HG03520 (cell line): ENCODE results near the gene RGS17.
"Not testable (repeated sequence)": the region's sequence is repeated elsewhere in the genome, so short reads cannot be mapped to it uniquely, and the experiment has no call there.

Experiments
- ATAC-seq: cut with Tn5 transposase; IDR thresholded peaks from one replicate; pipeline ENCODE4 v1.9.1; 2021; ENCODE audit warnings: mild to moderate bottlenecking, moderate library complexity; ENCODE audit not compliant: unreplicated experiment

RGS17 gene, protein sequence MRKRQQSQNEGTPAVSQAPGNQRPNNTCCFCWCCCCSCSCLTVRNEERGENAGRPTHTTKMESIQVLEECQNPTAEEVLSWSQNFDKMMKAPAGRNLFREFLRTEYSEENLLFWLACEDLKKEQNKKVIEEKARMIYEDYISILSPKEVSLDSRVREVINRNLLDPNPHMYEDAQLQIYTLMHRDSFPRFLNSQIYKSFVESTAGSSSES

DNA sequence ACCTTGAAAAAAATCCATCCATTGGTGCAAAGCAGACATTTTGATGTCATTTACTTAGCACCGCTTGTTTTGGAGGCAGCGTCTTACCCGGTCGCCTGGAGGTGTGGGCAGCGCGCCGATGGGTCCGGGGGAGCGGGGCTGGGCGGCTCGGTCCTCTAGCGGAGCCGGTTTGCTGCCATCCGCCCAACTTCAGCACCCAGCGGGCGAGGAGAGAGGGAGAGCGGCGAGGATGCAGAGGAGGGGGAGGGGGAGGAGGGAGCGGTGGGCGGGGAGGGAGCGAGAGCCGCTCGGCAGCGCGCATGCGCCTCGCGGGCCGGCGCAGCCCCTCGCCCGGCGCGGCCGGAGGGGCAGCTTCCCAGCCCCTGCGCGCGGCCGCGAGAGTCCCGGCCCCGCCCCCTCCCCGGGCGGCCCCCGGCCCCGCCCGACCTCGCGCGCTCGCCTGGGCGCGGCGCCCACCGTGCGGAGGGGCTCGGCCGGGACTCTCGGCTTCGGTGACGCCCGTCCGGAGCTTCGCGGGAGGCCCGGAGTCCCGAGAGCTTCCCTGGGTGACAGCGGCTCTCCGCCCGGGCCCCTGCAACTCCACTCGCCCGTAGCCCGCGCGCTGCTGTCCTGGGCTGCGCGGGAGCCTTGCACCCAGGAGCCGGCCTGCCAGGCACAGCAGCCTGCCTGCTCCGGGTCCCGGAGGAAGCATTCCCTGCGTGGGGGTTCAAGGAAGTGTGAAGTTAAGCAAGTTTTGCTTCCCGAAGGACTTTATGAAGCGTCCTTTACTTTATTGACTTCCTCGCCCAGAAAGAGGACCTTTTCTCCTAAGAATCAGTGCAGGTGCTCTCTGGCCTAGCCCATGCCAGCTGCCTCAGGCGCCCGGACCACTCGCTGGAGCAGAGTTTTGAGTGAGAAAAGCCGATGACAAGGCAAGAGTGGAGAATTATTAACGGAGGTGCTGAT, at the start of gene RGS17:
TSS of gene RGS17 (minus strand) at position 246 of the 945 bp plus-strand sequence. CDS start 87,264 bp downstream, outside the sequence.
- ATAC-seq: no peak

DNA sequence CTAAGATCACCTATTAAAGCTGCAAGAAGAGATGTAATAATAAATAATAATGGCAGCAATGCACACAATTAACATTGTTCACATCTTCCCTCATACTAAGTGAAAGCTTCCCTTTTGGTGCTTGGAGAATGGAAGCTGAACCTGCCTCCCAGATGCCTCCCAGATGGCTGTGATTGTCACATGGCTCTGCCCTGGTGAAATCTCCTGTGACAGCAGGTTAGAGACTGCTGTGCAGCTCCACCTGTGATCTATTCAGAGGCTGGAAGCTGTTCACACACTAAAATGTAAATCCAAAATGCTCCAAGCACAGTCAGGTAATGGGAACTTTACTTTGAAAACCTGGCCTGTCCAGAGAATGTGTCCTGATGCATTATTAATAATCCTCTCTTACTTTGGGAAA, 41.7 kb upstream of the RGS17 start:
- ATAC-seq: no peak

DNA sequence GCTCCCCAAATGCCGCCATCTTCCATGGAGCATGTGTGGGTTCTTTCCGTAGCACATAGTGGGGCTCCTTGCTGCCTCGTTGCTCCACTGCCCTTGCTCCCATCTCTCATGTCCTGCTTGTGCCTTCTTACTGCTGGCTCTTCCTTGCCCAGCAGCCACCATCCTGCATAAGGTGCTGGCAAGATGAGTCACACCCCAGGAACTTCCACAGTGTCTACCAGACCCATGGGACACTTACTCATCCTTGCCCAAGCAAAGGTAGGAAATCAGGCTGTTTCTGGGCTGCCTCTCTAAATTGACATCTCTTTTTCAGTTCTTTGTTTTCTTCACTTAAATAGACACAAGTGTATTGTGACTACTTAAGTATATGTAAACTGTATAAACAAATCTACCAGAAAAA, 39.4 kb upstream of the RGS17 start:
- ATAC-seq: no peak

DNA sequence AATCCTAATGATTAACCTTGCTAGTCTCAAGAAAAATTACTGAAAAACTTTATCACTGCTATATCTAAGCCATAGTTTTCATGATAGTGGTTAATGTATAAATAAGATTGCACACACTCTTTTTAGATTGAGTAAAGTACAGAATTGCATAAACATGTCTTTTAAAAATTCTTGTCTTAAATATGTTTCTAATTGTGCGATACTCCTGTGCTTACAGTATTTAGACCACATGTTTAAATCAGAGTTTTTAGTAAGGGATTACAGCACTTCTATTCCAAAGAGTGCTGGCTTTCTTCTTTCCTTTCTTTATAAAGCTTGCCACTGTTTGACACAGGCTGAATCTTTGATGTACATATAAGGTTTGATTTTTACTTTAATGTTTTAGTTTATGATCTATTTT, 36.8 kb upstream of the RGS17 start:
- no peak for ATAC-seq

DNA sequence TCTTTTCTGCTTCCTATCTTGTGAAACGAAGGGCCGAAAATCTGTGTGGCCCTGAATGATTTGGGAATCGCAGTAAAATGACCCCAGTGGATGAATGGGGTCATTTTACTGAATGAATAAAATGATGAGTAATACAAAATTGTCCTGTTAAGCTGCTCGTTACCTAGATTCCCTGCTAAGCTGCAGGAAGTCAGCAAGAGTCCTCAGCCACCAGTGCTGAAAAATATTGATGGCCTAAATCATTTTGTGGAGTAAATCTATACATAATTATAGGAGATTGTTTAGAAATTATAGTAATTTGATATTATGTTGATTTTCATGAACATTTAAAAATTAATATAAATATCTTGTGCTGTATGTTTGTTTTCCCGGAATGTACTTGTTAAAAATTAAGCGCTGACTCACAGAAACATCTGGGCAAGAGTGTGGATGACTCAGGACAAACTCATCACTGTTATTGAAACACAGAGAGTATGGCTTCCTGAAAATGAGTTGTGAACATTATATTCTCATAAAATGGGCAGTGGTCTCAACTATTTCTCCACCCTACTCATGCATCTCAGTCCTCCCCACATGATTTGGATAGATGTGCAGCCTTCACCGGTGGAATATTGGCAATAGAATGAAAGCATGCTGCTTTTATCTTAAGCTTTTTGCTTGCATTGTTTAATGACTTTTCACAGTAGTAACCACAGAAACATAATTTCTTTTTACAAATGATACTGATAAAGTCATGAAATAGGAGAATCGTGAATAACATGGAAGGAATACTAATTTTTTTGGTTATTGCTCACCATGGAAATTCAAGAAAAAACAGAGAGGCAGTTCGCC, 36.2 kb upstream of the RGS17 start:
- ATAC-seq: no peak

DNA sequence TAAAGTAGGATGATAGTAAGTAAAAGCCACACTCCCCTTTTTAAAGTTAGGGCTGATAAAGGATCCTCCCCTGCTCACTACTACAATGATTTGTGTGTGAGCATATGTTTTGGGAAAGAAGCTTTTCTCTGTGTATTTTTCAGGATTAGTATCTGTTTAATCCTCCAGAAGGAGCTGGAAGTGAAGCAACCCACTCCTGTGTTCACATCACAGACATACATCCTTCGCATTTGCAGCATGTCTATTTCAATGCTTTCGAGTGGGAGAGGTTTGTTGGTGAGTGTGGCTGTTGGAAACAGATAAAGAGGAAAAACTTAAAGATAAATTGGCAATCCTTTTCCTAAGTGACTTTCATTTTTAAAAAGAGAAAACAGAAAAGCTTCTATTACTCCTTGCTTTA, 31.6 kb upstream of the RGS17 start:
- no peak for ATAC-seq

DNA sequence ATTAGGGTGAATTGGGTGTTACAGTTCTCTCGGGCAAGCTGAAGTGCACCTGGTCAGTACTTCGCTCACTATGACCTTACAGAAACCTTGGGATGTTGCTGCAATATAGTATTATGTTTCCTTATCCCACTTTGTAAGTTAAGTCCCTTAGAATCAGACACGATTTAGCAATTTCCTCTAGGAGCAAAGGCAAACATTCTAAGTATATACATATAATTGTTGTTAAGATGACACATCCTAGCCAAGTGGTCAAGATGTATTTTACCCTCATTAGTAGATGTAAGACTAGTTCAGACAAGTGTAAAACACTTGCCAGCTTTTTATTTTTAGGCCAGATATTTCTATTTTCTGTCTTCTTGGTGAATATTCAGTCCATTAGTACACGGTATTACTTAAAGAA, 31.1 kb upstream of the RGS17 start:
- no peak for ATAC-seq

DNA sequence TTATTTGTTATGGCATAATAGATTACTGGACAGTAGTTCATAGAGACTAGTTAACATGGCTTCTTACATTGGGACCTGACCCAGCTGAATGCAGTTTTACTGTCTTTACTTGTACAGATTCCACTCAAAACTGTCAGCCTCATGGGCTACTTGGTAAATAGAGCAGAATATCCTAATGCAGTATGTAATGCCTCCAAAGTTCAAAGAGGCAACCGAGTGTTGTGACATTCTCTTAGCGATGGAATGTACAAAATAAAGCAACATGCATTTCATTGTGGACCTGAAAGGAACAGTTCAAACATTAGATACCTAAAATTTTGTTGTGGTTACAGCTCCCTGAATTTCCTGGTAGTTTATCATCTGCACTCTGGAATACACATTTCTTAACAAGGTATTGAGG, 29.1 kb upstream of the RGS17 start:
- no peak for ATAC-seq

DNA sequence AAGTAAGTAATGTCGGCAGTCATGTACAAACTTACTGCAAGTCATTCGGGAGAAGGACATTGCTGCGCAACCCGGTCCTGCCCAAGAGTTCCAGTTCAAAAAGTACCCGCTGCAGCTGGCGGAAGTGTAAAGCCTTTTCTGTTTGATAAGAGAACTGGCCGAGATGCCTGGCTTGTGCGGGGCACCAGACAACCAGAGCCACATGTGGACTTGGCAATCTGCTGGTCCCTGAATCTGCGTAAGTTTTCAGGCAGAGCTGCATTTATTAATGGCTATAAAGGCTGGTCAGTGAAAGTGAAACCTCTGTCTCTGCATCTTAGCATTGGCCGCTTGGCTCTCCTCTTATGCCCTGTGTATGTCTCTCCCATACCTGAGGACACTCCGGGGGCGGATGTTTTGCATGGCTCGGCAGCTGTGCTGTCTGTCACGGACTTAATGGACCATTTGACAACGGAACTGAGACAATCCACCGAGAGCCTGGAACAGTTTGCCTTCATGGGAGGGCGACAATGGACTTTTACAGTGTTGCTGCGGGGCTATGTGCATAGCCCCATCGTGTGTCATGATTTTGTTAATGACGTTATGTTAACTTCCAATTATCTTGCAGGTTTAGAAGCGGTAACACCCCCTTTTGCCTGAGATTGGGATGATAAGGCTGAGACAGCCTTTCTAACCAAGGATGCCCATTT, 19.8 kb upstream of the RGS17 start:
- no peak for ATAC-seq

DNA sequence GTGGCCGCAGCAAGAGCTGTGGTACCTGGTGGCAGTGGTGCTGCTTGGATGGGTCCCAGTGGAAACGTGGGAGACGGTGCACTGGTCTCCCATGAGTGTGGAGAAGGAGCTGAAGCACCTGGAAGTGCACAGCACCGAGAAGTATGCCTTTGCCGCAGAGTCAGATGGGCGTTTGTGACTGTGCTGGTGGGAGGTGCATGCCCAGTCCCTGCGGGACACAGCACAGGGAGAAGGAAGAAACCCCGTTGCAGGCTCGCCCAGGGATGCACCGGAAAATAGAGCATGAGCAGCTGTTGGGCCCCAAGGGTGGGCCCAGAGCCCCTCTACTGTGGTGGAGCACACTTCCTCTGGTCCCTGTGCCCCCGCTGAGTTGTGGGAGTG, 19.3 kb upstream of the RGS17 start:
- ATAC-seq: no peak

DNA sequence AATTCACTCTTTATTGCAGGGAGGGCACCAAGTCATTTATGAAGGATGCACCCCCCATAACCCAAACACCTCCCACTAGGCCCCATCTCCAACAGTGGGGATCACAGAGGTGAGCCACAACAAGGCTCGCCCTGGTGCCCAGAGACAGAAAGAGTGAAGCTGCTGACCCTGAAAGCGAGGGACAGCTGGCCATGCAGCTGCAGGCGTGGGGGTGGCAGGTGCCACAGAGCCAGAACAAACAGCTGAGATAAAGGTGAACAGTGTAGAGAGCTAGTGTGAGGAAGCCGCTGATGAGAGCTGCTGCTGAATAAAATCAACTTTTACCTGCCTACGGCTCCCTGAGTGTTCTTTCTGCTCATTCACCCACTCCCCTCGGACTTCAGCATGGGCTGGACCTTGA, 18.8 kb upstream of the RGS17 start:
- ATAC-seq: no peak

DNA sequence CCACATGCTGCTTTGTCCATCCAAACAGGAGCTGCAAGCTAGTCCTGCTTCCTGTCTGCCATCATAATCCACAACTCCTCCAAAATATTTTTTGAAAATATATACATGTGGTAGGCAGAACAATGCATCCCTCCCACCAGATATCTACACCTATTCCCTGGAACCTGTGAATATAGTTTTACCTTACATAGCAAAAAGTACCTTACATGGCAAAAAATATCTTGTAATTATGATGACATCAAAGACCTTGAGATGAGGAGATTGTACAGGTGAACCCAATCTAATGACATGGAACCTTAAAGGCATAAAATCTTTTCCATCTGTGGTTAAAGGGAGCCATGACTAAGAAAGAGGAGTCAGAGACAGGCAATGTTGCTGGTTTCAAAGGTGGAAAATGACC, 15.3 kb upstream of the RGS17 start:
- no peak for ATAC-seq

DNA sequence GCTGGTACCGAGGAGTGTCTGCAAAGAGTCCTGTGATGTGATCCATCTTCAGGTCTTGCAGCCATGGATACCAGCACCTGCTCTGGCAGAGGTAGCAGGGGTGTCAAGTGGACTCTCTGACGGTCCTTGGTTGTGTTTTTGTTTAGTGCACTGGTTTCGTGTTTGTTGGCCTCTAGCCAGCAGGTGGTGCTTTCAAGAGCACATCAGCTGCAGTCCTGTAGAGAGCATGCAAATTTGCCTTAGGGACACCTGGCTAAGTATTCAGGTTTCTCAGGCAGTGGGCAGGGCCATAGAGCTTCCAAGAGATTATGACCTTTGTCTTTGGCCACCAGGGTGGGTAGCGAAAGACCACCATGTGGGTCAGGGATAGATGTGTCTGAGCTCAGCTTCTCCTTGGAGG, 14.5 kb upstream of the RGS17 start:
- ATAC-seq: no peak

DNA sequence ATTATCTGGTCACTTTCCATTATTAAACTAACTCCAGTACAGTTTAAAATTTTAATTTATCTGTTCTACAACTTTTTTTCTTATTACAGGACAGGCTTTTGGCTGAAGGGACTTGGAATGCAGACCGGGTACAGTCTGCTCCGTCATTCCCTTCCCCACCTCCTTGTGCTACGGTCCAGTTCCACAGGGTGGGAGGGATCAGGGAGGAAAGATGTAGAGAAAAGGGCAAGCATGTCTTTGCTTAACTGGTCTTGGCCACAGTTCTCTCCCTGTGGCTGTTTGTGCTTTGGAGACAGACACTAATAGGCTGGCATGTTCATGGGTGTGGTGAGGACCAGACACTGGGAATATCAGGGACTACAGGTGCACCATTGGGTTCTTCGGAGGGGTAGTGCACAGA, 12.1 kb upstream of the RGS17 start:
- ATAC-seq: no peak

DNA sequence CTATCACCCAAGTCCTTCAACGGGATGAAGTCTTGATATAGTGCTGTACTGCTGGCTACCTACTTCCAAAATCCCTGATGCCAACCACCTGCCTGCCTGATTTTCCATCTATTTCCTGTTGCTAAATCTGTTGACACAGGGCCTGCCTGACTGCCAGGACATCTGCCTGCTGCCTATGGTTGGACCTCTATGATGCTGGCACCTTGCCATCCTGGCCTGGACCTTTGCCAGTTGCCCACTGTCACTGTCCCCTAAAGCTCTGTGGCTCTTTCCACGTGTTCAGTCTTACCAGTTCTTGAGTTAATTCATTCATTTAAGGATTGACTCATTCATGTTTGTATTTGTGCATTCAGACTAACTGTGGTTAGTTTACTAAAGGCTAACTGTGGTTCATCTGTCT, 9.2 kb upstream of the RGS17 start:
- ATAC-seq: no peak

DNA sequence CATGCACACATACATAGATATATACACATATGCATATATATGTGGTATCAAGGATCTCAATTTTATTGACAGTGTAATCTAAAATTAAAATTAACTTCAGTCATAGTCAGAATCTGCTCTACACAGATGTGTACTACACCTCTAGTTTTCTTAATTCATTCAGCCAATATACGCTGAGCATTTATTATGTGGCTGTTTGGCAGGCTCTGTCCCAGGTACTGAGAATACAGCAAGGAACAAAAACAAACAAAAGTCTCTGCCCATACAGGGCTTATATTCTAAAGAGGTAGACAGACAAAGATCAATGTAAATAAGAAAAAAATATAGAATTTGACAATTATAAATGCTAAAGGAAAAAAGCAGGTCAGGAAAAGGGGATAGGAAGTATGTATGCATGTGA, 7.8 kb upstream of the RGS17 start:
- ATAC-seq: no peak

DNA sequence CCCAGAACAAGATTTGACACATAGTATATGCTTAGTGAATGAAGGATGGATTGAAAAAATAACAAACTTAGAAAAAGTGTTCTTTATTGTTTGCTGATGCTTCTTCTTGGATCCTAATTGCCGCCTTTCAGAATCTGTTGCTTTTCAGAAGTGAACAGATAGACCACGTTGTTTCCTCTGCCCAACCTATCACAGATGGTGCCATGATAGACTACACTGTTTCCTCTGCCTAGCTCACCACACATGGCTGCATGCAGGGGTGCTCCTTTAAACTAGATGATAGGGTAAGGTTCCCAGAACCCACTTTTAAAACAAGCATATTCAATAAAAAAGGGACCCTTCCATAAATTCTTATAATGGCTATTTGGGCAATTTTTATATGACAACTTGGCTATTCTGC, 4.6 kb upstream of the RGS17 start:
- no peak for ATAC-seq

DNA sequence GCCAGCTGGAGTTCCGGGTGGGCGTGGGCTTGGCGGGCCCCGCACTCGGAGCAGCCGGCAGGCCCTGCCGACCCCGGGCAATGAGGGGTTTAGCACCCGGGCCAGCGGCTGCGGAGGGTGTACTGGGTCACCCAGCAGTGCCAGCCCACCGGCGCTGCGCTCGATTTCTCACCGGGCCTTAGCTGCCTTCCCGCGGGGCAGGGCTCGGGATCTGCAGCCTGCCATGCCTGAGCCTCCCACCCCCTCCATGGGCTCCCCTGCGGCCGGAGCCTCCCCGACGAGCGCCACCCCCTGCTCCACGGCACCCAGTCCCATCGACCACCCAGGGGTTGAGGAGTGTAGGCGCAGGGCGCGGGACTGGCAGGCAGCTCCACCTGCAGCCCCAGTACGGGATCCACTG, 2.6 kb upstream of the RGS17 start:
- ATAC-seq: not testable (repeated sequence)

DNA sequence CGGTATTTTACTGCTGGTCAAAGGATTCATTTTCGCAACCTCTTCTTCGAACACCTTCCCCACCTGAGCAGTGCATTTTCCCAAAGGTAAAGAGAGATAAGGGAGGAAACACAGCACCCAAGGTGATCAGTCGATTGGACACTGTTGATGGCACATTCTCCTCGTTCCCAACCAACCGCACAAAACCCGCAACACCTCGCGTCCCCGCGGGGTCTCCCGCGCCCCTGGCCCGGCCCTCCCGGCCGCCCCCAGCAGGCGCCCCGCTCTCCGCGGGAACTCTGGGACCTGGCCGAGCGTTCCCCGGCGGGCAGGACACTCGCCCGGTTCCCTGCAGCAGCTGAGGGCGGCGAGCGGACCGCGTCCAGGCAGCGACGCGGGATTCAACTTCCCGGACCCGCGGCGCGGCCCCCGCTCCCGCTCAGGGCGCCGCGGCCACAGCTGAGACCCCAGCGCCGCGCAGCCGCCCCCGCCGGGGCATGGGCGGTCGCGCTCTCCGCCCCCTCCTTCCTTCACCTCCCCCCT, 506 bp downstream of the RGS17 start:
- no peak for ATAC-seq

DNA sequence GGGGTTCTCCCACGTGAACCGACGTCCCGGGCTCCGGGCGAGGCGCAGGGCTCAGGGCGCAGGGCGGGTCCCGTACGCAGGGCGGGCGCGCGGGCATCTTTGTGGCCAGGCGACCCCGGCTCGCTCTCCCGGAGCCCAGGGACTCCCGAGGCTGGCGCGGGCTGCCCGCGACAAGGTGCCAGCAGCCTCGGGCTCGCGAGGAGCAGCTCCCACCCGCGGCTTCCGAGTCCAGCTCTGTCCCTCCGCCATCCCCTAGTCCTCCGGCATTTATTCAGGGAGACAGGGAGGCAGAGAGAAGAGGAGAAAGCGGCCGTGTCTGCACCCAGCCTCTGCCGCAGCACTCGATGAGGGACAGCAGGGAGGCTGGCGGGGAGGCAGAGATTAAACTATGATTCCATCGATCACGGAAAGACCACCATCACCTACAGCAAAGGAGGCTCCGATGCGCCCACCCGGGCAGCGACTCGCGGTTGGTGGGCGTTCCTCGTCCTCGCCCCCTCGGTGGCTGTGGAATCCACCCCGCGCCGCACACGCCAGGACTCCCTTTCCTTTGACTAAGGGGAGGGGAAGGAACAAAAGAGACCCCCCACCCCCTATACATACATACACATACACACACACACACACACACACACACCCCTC, 1.1 kb downstream of the RGS17 start:
- ATAC-seq: no peak
